ENCODE results near the gene P2RY2. TPM values are rescaled to one million over a fixed set of nuclear protein-coding genes. Genes with fewer than 3 reads are reported as not detected.

The P2RY2 gene
- total RNA-seq, 1 experiment from 2014 or later = 2.9 TPM

DNA sequence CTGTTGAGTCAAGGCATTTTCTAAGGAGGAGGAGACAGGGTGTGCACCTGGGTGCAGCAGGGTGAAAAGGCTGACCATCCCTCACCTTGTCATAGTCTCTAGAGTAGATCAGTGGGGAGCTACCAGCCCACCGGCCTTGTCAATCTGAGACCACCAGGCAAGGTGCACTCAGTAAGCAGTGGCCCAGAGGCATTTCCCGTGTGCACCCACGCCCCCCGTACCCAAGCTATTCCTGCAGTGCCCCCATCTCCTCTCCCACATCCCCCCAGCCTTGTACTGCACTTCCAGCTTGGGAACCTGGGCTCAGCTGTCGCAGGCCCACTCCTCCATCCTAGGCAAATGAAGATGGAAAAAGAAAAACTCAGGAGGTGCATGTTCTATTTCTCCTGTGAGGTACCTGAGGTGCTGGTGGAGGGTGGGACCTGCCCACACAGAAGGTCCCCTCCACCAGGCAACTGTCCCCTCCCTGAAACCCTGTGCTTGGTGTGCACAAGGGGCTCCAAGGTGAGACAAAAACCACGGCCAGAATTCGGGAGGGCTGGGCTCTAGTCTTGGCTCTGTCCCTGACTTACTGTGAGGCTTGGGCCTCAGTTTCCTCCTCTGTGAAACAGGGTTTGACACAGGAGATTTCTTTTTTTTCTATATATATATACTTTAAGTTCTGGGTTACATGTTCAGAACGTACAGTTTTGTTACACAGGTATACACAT is 8.4 kb downstream of the P2RY2 start:
- Histone ChIP-seq H3K4me2 (ENCODE audit: low read length) (no peak overlapping the region), H3K4me3 (replicated peaks in 1 of 2; ENCODE audit: low read depth in 1 of 2, low read length in 2 of 2) (no peak overlapping the region), H3K9me2 (ENCODE audit: insufficient read depth) (no peaks in the 10 kb centered on the region), H3K9ac (ENCODE audit: low read length) (no peak overlapping the region), H3K79me2 (ENCODE audit: insufficient read depth, low read length) (no peaks in the 10 kb centered on the region), H2AFZ (ENCODE audit: low read depth, low read length, poor library complexity, severe bottlenecking) (no peak overlapping the region), H3K27ac (ENCODE audit: low read depth, low read length) (no peak overlapping the region), H3K4me1 (ENCODE audit: control insufficient read depth in 1 of 2, insufficient read depth in 2 of 2, low read length in 2 of 2) (peaks cover 25 to 34% of the 10 kb centered on the region in 2 experiments), H3K9me3 (ENCODE audit: control insufficient read depth in 1 of 2, insufficient read depth in 1 of 2, low read depth in 1 of 2, low read length in 2 of 2) (no peaks in the 10 kb centered on the region), H4K20me1 (ENCODE audit: insufficient read depth) (no peaks in the 10 kb centered on the region), H3K27me3 (ENCODE audit: insufficient read depth, low read length) (no peaks in the 10 kb centered on the region), H3K36me3 (ENCODE audit: control insufficient read depth in 1 of 2, insufficient read depth in 2 of 2, low read length in 2 of 2) (no peaks in the 10 kb centered on the region)
- no peak for TF ChIP-seq SRF (IDR thresholded peaks at IDR 0.05; ENCODE audit: low read depth)
- TF ChIP-seq, protein P1, sequence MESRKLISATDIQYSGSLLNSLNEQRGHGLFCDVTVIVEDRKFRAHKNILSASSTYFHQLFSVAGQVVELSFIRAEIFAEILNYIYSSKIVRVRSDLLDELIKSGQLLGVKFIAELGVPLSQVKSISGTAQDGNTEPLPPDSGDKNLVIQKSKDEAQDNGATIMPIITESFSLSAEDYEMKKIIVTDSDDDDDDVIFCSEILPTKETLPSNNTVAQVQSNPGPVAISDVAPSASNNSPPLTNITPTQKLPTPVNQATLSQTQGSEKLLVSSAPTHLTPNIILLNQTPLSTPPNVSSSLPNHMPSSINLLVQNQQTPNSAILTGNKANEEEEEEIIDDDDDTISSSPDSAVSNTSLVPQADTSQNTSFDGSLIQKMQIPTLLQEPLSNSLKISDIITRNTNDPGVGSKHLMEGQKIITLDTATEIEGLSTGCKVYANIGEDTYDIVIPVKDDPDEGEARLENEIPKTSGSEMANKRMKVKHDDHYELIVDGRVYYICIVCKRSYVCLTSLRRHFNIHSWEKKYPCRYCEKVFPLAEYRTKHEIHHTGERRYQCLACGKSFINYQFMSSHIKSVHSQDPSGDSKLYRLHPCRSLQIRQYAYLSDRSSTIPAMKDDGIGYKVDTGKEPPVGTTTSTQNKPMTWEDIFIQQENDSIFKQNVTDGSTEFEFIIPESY (IDR thresholded peaks at IDR 0.05; ENCODE audit: extremely low read depth, insufficient replicate concordance, low read length) = no peak
- TF ChIP-seq TCF7L2 (IDR thresholded peaks at IDR 0.05; ENCODE audit: borderline replicate concordance, extremely low read depth, insufficient read depth, insufficient read length) = no peak
- no peak for TF ChIP-seq POLR2A (IDR thresholded peaks at IDR 0.05; ENCODE audit: borderline replicate concordance, extremely low read depth, insufficient read depth, insufficient read length)
- no peak for TF ChIP-seq ZNF274 (IDR thresholded peaks at IDR 0.05; ENCODE audit: low read depth, low read length)
- no peak for TF ChIP-seq SIN3A (IDR thresholded peaks at IDR 0.05; ENCODE audit: low read depth)
- DNase-seq (ENCODE audit: low read depth, low spot score) (no peak), ATAC-seq (no peak)
- no TSS peak for BruUV-seq (replicated peaks)
- ChIA-PET POLR2A (no interaction called here), RAD21 (ENCODE audit: low non-redundant PET in 1 of 2, low total read pairs in 2 of 2, uncharacterized antibody in 2 of 2, unreplicated experiment in 2 of 2) (no interaction called here), CTCF (interaction anchor here (1.8 kb wide), 1 partner anchor 10 kb away, joined by 7 read pairs; no protein-coding TSS in a partner anchor)
- intact Hi-C loops (cut with micrococcal nuclease) = no loop called here

Measured in HCT116 (cell line).